Right lobe of liver (tissue), 6 donors: ENCODE data around the gene NUDT7. TPM values are rescaled to one million over a fixed set of nuclear protein-coding genes. Genes with fewer than 3 reads are reported as not detected.

Experiments
- ATAC-seq, 4 donors: fragments of 200-7000 bp; cut with Tn5 transposase; one replicate each; pipeline ENCODE4 v1.9.1; 2020; ENCODE audit warnings: mild to moderate bottlenecking in 4 of 4, moderate library complexity in 4 of 4
- DNase-seq, 3 donors: peaks; one replicate each; pipeline ENCODE4 v3.0.0-alpha.2; 2020
- H3K27ac ChIP-seq, 3 donors: fragments of 200-600 bp; one replicate each; pipeline ENCODE4 v1.8.0; 2022
- H3K27me3 ChIP-seq, 2 donors: fragments of 200-600 bp; one replicate each; pipeline ENCODE4 v1.8.0; 2022
- H3K36me3 ChIP-seq, 4 donors: fragments of 200-600 bp; sonication (generic) in 1 of 4; one replicate each; pipeline versions ENCODE4 v1.5.1 to v1.8.0; 2017 to 2022; ENCODE audit warnings: control low read depth in 1 of 4
- H3K4me1 ChIP-seq, 4 donors: fragments of 200-600 bp; sonication (generic) in 1 of 4; one replicate each; pipeline versions ENCODE4 v1.5.1 to v1.8.0; 2017 to 2022; ENCODE audit warnings: control low read depth in 1 of 4
- H3K4me3 ChIP-seq, 3 donors: fragments of 200-600 bp; one replicate each; pipeline ENCODE4 v1.8.0; 2022
- H3K9me3 ChIP-seq, 4 donors: fragments of 200-600 bp; sonication (generic) in 1 of 4; one replicate each; pipeline versions ENCODE4 v1.5.1 to v1.8.0; 2017 to 2022; ENCODE audit warnings: control low read depth in 1 of 4
- CTCF ChIP-seq, 4 donors: fragments of 200-600 bp in 3 of 4; fragments of 450-650 bp in 1 of 4; IDR thresholded peaks; one replicate each; pipeline versions ENCODE4 v1.5.1 to v1.8.0; 2016 to 2022; ENCODE audit warnings: antibody characterized with exemption in 4 of 4, mild to moderate bottlenecking in 2 of 4
- POLR2A ChIP-seq: fragments of 450-650 bp; IDR thresholded peaks from one replicate; pipeline ENCODE4 v1.6.1; 2017; ENCODE audit warnings: antibody characterized with exemption, mild to moderate bottlenecking
- WGBS: methylation state at CpG from one replicate; pipeline ENCODE4 v1.1.6; 2018; ENCODE audit warnings: low coverage, low lambda C conversion rate; ENCODE audit not compliant: insufficient coverage; ENCODE audit errors: missing lambda C conversion rate; 5-methylcytosine and 5-hydroxymethylcytosine counted together
- intact Hi-C, 2 donors: fragments of 100-400 bp; cut with DNase I; formaldehyde crosslinking; loops; one replicate each; pipeline versions ENCODE4 v1.11.2 to v1.14.1; 2022
- total RNA-seq, 6 experiments: library from RNA; depleted of rRNA in 2 of 6; stranded (reverse); fragments of >200 nt in 2 of 6; fragmentation: NEBNext Ultra II Directional in 3 of 6; extraction: Animal tissue kit (Norgen Biotek cat#: 25700) in 3 of 6; gene quantifications; one replicate each; pipeline versions ENCODE4 v1.1.0 to v1.2.4, GENCODE V29; 2016 to 2023
- donor health status: DM: no; HTN: yes; CAD: no.
- donor health status: DM: no; HTN: no; CAD: no.
- donor health status: DM: no; HTN: no; CAD: no.
- donor health status: DM: no; HTN: yes; CAD: no.
- donor health status: DM: no; HTN: yes; CAD: no.

NUDT7 gene
- total RNA-seq, 6 experiments from 2014 or later = 24.6 to 35.0 (median 29.5) TPM

- DNase-seq = no peak
- Histone ChIP-seq H3K27ac (no peak overlapping the region), H3K27me3 (no peaks in the 10 kb centered on the region), H3K4me3 (no peak overlapping the region), H3K36me3 (no peaks in the 10 kb centered on the region), H3K9me3 (no peaks in the 10 kb centered on the region), H3K4me1 (no peaks in the 10 kb centered on the region)
- WGBS = 63% methylated on average over 5 of the region's 7 CpGs
- no peak for ATAC-seq
- intact Hi-C loops = no loop called here
- TF ChIP-seq POLR2A (no peak), CTCF (IDR thresholded peaks at IDR 0.05) (no peak)
These were observed 31.9 kb upstream of the NUDT7 start for GRCh38 chr16:77690416-77690815.

- TF ChIP-seq CTCF (IDR thresholded peaks at IDR 0.05) (no peak), POLR2A (no peak)
- H3K9me3 ChIP-seq = no peaks in the 10 kb centered on the region
- no peak overlapping the region for H3K4me3 ChIP-seq
- intact Hi-C loops = no loop called here
- no peak for DNase-seq
- H3K4me1 ChIP-seq = no peaks in the 10 kb centered on the region
- H3K27me3 ChIP-seq = no peaks in the 10 kb centered on the region
- H3K27ac ChIP-seq = no peak overlapping the region
- H3K36me3 ChIP-seq = no peaks in the 10 kb centered on the region
- WGBS = 83% methylated on average over 1 of the region's 1 CpG
- ATAC-seq = no peak
These were observed 29.7 kb upstream of the NUDT7 start for GRCh38 chr16:77692612-77693011.

GRCh38 chr16:77696149-77696548, 26.2 kb upstream of the NUDT7 start:
- ATAC-seq = no peak
- Histone ChIP-seq H3K4me1 (no peaks in the 10 kb centered on the region), H3K4me3 (no peak overlapping the region), H3K27ac (no peak overlapping the region), H3K36me3 (no peaks in the 10 kb centered on the region), H3K9me3 (no peaks in the 10 kb centered on the region), H3K27me3 (no peaks in the 10 kb centered on the region)
- no peak for DNase-seq
- intact Hi-C loops = no loop called here
- TF ChIP-seq CTCF (IDR thresholded peaks at IDR 0.05) (no peak), POLR2A (no peak)

GRCh38 chr16:77700846-77701245, 21.5 kb upstream of the NUDT7 start:
- DNase-seq (no peak), ATAC-seq (no peak)
- H3K36me3 ChIP-seq = no peaks in the 10 kb centered on the region
- no peak overlapping the region for H3K4me3 ChIP-seq
- WGBS = 89% methylated on average over 1 of the region's 1 CpG
- H3K4me1 ChIP-seq = no peaks in the 10 kb centered on the region
- H3K27ac ChIP-seq = no peak overlapping the region
- no peaks in the 10 kb centered on the region for H3K9me3 ChIP-seq
- intact Hi-C loops = no loop called here
- no peaks in the 10 kb centered on the region for H3K27me3 ChIP-seq
- TF ChIP-seq CTCF (IDR thresholded peaks at IDR 0.05) = no peak
- no peak for TF ChIP-seq POLR2A

GRCh38 chr16:77705351-77705750, 17.0 kb upstream of the NUDT7 start:
- no peak overlapping the region for H3K4me3 ChIP-seq
- no peak overlapping the region for H3K27ac ChIP-seq
- no peaks in the 10 kb centered on the region for H3K36me3 ChIP-seq
- intact Hi-C loops = no loop called here
- TF ChIP-seq POLR2A (no peak), CTCF (IDR thresholded peaks at IDR 0.05) (no peak)
- 73% methylated on average over 4 of the region's 4 CpGs for WGBS
- DNase-seq (no peak), ATAC-seq (no peak)
- H3K27me3 ChIP-seq = no peaks in the 10 kb centered on the region
- H3K4me1 ChIP-seq = no peaks in the 10 kb centered on the region
- H3K9me3 ChIP-seq = no peaks in the 10 kb centered on the region
